Gastroesophageal sphincter (tissue), 3 donors: Measurements from ENCODE around the gene RPL19.

Experiments used
- EP300 ChIP-seq: sonication (generic); formaldehyde crosslinking; IDR thresholded peaks from one replicate; pipeline ENCODE4 v1.6.1; 2017; ENCODE audit warnings: antibody characterized with exemption, mild to moderate bottlenecking
- POLR2A ChIP-seq, 2 donors: fragments of 450-650 bp; IDR thresholded peaks; one replicate each; pipeline ENCODE4 v1.6.1; 2017; ENCODE audit warnings: antibody characterized with exemption in 2 of 2, mild to moderate bottlenecking in 2 of 2, moderate library complexity in 1 of 2
- POLR2AphosphoS5 ChIP-seq: sonication (generic); formaldehyde crosslinking; IDR thresholded peaks from one replicate; pipeline ENCODE4 v1.6.1; 2017; ENCODE audit warnings: antibody characterized with exemption
- TF ChIP-seq, protein P1 (sequence below), 4 experiments: fragments of 200-600 bp in 2 of 4; fragments of 450-650 bp in 2 of 4; sonication (generic) in 1 of 4; IDR thresholded peaks; one replicate each; pipeline ENCODE4 v1.5.1; 2017 to 2019; ENCODE audit warnings: antibody characterized with exemption in 4 of 4, mild to moderate bottlenecking in 2 of 4, moderate library complexity in 2 of 4

- TF ChIP-seq, protein P1, sequence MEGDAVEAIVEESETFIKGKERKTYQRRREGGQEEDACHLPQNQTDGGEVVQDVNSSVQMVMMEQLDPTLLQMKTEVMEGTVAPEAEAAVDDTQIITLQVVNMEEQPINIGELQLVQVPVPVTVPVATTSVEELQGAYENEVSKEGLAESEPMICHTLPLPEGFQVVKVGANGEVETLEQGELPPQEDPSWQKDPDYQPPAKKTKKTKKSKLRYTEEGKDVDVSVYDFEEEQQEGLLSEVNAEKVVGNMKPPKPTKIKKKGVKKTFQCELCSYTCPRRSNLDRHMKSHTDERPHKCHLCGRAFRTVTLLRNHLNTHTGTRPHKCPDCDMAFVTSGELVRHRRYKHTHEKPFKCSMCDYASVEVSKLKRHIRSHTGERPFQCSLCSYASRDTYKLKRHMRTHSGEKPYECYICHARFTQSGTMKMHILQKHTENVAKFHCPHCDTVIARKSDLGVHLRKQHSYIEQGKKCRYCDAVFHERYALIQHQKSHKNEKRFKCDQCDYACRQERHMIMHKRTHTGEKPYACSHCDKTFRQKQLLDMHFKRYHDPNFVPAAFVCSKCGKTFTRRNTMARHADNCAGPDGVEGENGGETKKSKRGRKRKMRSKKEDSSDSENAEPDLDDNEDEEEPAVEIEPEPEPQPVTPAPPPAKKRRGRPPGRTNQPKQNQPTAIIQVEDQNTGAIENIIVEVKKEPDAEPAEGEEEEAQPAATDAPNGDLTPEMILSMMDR (IDR thresholded peaks at IDR 0.05) = no peak
- TF ChIP-seq POLR2A (IDR thresholded peaks at IDR 0.05) (no peak), POLR2AphosphoS5 (no peak), EP300 (no peak)
These were observed 30.6 kb upstream of the RPL19 start for GRCh38 chr17:39169518-39169917.
